Measurements from ENCODE around the gene SPDYE5.
"Not testable (repeated sequence)": the region's sequence is repeated elsewhere in the genome, so short reads cannot be mapped to it uniquely, and the experiment has no call there.

DNA sequence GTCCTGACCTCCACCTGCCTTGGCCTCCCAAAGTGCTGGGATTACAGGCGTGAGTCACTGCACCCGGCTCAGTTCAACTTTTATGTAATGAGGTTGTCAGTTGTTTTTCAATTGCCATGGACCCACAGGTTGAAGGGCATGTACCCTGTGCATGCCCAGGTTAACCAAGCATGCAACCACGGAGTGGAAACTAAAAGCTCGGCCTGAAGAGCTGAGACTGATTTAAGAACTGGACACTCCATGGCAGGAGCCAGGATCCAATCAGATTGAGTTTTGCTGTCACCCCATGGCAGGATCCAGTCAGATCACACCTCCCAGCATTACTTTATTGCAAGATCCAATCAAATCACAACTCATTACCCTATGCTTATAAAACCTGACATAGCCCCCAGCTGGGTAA is 16.9 kb downstream of the SPDYE5 start:
- TF ChIP-seq, protein P1, sequence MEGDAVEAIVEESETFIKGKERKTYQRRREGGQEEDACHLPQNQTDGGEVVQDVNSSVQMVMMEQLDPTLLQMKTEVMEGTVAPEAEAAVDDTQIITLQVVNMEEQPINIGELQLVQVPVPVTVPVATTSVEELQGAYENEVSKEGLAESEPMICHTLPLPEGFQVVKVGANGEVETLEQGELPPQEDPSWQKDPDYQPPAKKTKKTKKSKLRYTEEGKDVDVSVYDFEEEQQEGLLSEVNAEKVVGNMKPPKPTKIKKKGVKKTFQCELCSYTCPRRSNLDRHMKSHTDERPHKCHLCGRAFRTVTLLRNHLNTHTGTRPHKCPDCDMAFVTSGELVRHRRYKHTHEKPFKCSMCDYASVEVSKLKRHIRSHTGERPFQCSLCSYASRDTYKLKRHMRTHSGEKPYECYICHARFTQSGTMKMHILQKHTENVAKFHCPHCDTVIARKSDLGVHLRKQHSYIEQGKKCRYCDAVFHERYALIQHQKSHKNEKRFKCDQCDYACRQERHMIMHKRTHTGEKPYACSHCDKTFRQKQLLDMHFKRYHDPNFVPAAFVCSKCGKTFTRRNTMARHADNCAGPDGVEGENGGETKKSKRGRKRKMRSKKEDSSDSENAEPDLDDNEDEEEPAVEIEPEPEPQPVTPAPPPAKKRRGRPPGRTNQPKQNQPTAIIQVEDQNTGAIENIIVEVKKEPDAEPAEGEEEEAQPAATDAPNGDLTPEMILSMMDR (IDR thresholded peaks at IDR 0.05; ENCODE audit: low read depth, low read length, missing input control) = not testable (repeated sequence)
- not testable (repeated sequence) for TF ChIP-seq RAD21, SP1, FOXA1 (IDR thresholded peaks at IDR 0.05)
- TF ChIP-seq, protein P2, sequence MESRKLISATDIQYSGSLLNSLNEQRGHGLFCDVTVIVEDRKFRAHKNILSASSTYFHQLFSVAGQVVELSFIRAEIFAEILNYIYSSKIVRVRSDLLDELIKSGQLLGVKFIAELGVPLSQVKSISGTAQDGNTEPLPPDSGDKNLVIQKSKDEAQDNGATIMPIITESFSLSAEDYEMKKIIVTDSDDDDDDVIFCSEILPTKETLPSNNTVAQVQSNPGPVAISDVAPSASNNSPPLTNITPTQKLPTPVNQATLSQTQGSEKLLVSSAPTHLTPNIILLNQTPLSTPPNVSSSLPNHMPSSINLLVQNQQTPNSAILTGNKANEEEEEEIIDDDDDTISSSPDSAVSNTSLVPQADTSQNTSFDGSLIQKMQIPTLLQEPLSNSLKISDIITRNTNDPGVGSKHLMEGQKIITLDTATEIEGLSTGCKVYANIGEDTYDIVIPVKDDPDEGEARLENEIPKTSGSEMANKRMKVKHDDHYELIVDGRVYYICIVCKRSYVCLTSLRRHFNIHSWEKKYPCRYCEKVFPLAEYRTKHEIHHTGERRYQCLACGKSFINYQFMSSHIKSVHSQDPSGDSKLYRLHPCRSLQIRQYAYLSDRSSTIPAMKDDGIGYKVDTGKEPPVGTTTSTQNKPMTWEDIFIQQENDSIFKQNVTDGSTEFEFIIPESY (IDR thresholded peaks at IDR 0.05) = not testable (repeated sequence)
- TF ChIP-seq, protein P3, sequence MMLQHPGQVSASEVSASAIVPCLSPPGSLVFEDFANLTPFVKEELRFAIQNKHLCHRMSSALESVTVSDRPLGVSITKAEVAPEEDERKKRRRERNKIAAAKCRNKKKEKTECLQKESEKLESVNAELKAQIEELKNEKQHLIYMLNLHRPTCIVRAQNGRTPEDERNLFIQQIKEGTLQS (IDR thresholded peaks at IDR 0.05) = not testable (repeated sequence)
- TF ChIP-seq, protein P4, sequence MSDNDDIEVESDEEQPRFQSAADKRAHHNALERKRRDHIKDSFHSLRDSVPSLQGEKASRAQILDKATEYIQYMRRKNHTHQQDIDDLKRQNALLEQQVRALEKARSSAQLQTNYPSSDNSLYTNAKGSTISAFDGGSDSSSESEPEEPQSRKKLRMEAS (IDR thresholded peaks at IDR 0.05) = not testable (repeated sequence)
- TF ChIP-seq, protein P5, sequence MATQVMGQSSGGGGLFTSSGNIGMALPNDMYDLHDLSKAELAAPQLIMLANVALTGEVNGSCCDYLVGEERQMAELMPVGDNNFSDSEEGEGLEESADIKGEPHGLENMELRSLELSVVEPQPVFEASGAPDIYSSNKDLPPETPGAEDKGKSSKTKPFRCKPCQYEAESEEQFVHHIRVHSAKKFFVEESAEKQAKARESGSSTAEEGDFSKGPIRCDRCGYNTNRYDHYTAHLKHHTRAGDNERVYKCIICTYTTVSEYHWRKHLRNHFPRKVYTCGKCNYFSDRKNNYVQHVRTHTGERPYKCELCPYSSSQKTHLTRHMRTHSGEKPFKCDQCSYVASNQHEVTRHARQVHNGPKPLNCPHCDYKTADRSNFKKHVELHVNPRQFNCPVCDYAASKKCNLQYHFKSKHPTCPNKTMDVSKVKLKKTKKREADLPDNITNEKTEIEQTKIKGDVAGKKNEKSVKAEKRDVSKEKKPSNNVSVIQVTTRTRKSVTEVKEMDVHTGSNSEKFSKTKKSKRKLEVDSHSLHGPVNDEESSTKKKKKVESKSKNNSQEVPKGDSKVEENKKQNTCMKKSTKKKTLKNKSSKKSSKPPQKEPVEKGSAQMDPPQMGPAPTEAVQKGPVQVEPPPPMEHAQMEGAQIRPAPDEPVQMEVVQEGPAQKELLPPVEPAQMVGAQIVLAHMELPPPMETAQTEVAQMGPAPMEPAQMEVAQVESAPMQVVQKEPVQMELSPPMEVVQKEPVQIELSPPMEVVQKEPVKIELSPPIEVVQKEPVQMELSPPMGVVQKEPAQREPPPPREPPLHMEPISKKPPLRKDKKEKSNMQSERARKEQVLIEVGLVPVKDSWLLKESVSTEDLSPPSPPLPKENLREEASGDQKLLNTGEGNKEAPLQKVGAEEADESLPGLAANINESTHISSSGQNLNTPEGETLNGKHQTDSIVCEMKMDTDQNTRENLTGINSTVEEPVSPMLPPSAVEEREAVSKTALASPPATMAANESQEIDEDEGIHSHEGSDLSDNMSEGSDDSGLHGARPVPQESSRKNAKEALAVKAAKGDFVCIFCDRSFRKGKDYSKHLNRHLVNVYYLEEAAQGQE (IDR thresholded peaks at IDR 0.05) = not testable (repeated sequence)
